ENCODE measurements around the gene RETREG3.
"Not testable (repeated sequence)": the region's sequence is repeated elsewhere in the genome, so short reads cannot be mapped to it uniquely, and the experiment has no call there.

RETREG3 gene

DNA sequence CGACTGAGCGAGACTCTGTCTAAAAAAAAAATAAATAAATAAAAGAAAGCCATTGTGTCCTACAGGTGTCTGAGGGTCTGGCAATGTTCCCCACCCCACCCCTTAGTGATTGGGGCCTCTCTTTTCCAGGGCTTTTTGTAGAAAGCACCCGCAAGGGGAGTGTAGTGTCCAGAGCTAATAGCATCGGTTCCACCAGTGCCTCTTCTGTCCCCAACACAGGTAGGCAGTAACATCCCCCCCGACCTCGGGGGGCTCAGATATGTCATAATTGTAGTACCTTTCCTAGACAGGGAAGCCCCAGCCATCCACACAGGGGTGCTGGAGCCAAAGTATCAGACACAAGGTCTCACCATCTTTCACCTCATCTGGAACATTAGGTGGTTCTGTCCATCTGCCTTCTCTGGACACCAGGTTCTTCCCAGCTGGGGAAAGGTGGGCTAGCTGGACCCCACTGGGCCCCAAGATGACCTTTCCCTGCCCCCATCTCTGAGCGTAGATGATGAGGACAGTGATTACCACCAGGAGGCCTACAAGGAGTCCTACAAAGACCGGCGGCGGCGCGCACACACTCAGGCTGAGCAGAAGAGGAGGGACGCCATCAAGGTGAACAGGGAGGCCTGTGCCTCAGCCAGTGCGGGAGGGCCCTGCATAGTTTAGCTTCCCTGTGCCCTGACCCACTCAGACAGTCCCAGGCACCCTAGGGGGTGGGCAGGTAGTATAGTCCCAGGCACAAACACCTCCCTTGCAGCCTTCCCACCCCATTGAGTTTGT lies 40.6 kb downstream of the RETREG3 start:
- FAIRE-seq, result no peak

DNA sequence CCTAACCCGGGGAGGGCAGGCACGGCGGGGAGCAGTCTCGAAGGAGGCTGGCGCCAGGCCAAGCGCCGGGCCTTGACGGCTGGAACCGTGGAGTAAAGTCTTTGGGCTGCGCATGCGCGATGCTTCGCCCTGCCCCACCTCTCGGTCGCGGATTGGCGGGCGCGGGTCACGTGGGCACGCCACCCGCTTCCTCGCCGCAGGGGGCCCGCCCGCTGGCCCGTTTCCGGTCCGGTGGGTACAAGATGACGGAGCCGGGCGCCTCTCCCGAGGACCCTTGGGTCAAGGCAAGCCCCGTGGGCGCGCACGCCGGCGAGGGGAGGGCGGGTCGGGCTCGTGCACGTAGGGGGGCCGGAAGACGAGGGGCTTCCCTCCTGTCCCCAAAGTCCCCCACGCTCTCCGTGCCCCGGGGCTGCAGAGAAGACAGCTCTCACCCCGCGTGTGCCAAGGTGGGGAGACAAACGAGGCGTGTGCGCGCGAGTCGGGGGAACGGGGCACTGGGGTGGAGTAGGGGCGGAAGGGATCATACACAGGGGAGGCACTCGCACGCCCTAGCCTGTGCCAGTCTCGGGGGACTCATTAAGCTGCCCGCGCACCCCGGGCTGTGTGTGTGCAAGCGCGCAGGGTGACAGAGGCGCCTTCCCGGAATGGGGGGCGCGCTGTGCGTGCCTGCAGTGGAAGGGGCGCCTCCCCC lies 42.1 kb downstream of the RETREG3 start, which contains the start of gene MLX:
Gene MLX (plus strand): TSS at position 218 of the 691 bp plus-strand sequence. CDS start 25 bp downstream, at position 243.
- FAIRE-seq, result no peak

DNA sequence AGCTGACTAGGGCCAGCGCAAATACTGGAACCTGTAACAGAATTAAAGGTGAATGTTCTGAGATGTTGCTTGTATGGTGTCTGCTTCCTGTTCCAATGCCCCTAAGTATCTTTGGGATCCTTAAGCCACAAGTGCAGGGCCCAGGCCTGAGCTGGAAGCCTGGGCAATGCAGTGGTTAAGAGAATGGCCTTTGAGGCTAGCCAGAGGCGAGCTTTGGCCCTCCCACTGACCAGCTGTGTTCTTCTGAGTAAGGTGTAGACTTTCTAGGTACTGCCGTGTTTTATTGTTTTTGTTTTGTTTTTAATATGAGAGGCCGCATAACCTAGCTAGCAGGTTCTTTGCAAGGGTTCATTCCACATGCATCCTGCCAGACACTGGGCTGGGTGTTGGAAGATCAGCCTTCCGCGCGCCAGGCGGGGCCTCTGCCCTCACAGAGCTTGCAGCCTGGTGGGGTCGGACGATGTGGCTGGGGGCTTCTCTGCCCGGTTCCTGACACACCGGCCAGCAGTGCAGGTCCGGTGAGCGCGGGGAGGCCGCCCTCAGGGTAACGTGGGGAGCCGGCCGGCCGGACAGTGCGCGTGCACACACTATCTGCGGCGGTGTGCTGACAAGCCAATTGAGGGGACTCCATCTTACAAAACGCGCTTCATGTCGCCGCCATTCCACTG lies 42.8 kb downstream of the RETREG3 start:
- FAIRE-seq, result no peak

DNA sequence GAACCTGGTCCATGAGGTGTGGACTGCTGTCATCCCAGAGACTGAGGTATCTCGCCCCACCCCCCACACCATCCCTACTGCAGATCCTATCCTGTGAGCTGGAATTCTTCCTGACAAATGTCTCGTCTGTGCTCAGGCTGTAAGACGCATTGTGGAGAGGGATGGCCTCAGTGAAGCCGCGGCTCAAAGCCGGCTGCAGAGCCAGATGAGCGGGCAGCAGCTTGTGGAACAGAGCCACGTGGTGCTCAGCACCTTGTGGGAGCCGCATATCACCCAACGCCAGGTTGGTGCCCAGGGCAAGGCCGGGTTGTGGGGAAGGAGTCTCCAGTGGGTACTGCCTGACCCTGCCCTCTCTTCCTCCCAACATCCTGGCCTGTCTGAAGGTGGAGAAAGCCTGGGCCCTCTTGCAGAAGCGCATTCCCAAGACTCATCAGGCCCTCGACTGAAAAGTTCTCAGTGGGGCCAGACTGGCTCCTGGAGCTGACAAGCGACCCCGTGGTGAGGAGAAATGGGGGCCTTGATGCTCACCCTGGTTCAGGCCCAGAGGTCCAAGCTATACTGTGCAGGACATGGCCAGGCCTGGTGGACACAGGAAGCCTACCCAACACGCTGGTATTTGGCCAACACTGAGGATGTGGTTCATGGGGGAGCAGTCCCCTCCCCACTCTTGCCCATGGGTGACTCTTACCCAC lies 43.5 kb downstream of the RETREG3 start:
- no peak for FAIRE-seq

GRCh38 chr17:42564815-42565522 lies 44.2 kb downstream of the RETREG3 start:
- no peak for FAIRE-seq

- FAIRE-seq, result no peak
Observed at GRCh38 chr17:42563950-42564349, 45.2 kb downstream of the RETREG3 start.

- no peak for FAIRE-seq
Observed at GRCh38 chr17:42563543-42563942, 45.6 kb downstream of the RETREG3 start.

- no peak for FAIRE-seq
Observed at GRCh38 chr17:42563143-42563509, 46.0 kb downstream of the RETREG3 start.

DNA sequence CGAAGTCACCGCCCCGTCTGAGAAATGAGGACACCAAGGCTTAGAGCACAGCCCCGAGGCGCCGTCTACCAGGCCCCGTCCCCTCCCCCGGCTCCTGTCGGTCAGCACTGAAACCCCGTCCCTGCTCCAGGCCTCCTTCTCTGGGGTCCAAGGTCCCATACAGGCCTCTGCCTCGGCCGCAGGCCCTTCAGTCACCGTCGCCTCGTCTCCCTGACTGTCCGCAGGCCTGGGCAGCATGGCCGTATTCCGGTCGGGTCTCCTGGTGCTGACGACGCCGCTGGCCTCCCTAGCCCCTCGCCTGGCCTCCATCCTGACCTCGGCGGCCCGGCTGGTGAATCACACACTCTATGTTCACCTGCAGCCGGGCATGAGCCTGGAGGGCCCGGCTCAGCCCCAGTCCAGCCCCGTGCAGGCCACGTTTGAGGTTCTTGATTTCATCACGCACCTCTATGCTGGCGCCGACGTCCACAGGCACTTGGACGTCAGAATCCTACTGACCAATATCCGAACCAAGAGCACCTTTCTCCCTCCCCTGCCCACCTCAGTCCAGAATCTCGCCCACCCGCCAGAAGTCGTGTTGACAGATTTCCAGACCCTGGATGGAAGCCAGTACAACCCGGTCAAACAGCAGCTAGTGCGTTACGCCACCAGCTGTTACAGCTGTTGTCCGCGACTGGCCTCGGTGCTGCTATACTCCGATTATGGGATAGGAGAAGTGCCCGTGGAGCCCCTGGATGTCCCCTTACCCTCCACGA lies 46.6 kb downstream of the RETREG3 start:
- FAIRE-seq, result no peak

DNA sequence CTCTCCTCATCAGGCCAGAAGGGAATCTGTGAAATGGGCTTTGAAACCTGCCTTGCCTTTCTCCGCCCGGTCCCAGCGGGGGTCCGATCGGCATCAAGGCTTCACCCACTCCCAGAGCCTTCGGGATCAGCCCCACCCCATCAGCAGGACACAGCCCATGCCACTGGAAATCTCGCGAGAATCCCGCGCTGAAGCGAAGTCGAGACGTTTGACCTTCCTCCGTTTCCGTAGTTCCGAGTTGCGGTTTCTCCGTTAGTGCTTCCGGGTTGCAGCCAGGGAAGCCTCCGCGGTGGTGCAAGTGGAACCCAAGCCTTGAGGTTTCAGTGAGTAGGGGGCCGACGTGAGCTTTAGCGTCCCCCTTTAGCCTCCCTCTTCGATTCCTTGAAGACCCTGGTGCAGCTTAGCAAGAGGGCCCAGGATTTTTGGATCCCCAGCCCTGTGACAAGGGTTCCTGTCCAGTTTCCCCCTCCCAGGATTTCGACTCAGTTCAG lies 47.2 kb downstream of the RETREG3 start, which contains the start of gene COASY:
Gene COASY (plus strand): TSS at position 252 of the 491 bp plus-strand sequence. CDS start 475 bp downstream, outside the sequence.
- no peak for FAIRE-seq

DNA sequence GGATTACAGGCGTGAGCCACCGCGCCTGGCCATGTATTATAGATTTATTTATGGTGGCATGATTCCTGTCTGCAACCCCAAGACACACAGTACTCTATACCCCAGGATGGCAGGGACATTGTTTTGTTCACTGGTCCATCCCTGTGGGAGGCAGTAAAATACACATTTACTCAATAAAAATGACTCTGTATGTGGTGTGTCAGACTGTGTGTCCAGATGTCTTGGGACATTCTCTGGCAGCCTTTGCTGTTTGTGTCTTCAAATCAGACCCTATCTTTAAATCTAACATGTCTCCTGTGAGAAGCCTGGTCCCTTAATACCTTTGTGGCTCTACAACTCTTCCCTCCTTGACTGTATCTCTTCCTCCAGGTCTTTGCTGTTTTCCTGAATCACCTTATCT lies 48.9 kb downstream of the RETREG3 start:
- no peak for FAIRE-seq

DNA sequence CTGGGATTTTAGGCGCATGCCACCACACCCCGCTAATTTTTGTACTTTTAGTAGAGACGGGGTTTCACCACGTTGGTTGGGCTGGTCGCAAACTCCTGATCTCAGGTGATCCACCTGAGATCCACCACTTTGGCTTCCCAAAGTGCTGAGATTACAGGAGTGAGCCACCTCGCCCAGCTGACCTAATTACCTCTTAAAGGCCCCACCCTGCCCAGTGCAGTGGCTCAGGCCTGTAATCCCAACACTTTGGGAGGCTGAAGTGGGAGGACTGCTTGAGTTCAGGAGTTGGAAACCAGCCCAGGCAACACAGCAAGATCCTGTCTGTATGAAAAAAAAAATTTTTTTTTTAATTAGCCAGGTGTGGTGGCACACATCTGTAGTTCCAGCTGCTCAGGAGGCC lies 50.1 kb downstream of the RETREG3 start:
- FAIRE-seq, result no peak

DNA sequence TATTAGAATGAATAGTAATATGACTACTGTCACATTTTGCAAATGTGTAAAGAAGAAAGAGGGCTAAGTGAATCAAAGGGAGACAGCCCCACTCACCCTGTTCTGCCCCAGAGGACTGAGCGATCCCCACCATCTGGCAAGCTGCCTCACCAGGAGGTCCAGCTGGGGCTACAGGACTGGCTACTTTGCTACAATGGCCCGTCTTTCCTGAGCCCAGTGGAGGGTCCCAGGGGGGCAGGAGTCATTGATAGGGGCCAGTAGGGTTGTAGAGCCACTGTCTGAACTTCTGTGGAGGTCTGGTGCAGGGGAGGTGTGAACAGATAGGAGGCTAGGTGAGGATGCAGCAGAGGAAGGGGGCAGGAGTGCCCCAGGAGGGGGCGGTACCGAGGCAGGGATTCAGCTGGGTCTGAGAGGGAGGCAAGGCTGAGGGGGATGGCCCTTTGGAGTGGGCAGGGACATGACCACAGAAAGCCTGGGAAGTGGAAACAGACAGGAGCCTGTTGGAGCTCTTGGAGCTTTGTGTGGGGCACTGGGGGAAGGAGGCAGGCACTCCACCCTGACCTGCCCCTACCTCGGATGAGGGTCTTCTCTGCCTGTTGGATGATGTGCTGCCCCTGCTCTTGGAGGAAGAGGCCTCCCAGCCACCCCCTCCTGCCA lies 53.1 kb downstream of the RETREG3 start:
- FAIRE-seq, result not testable (repeated sequence)

DNA sequence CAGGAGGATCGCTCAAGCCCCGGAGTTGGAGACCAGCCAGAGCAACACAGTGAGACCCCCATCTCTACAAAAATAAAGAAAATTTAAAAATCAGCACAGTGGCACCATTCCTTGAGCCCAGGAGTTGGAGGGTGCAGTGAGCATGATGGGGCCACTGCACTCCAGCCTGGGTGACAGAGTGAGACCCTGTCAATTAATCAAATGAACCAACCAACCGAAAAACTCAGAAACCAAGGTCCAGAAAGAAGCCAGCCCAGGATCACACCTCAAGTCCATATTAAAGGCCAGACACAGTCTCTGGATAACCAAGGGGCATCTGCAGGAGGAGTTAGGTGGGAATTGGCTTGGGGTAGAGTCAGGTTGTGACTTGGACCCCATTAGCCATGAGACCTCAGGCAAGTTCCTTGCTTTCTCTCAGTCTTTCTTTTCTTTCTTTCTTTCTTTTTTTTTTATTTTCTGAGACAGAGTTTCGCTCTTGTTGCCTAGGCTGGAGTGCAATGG lies 54.0 kb downstream of the RETREG3 start:
- no peak for FAIRE-seq

GRCh38 chr17:42554250-42555121 lies 54.7 kb downstream of the RETREG3 start:
- no peak for FAIRE-seq

DNA sequence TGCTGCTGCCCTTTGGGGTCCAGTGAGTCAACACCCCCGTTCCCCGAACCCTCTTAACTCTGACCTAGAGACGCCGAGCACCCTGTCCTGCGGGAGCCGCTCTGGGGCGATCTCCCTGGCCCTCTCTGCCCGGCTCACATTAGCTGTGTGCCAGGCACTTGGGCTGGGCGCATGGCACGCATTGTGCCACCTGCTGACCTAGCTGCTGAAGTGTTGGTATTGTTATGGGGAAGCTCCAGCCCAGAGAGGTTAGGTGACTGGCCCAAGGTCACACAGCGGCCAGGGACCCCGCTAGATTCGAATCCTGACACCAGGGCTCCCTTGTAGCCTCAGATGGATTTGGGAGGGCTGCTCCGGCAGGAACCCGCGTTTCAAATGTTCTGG lies 55.3 kb downstream of the RETREG3 start:
- FAIRE-seq, result no peak

GRCh38 chr17:42553161-42553818 lies 55.9 kb downstream of the RETREG3 start:
- no peak for FAIRE-seq

- FAIRE-seq, result not testable (repeated sequence)
Observed at GRCh38 chr17:42552736-42553135, 56.4 kb downstream of the RETREG3 start, which contains the start of gene HSD17B1. Gene HSD17B1, plus strand, starts transcription at chr17:42552923. Its CDS starts 11 bp downstream, at chr17:42552934.
